ENCODE results near the gene STK35.
"Not testable (repeated sequence)": the region's sequence is repeated elsewhere in the genome, so short reads cannot be mapped to it uniquely, and the experiment has no call there.

Gene STK35

GRCh38 chr20:2179233-2179580 is 77.6 kb downstream of the STK35 start:
- in situ Hi-C loops (cut with HindIII; ENCODE audit: low sequenced_read_pairs) = no loop called here

- in situ Hi-C loops (cut with HindIII; ENCODE audit: low sequenced_read_pairs) = no loop called here
These were observed 78.3 kb downstream of the STK35 start for GRCh38 chr20:2179949-2180348.

GRCh38 chr20:2183381-2183780 is 81.8 kb downstream of the STK35 start:
- in situ Hi-C loops (cut with HindIII; ENCODE audit: low sequenced_read_pairs) = no loop called here

- in situ Hi-C loops (cut with HindIII; ENCODE audit: low sequenced_read_pairs) = not testable (repeated sequence)
These were observed 83.3 kb downstream of the STK35 start for GRCh38 chr20:2184933-2185332.

- in situ Hi-C loops (cut with HindIII; ENCODE audit: low sequenced_read_pairs) = no loop called here
These were observed 94.0 kb downstream of the STK35 start for GRCh38 chr20:2195614-2196013.

- in situ Hi-C loops (cut with HindIII; ENCODE audit: low sequenced_read_pairs) = no loop called here
These were observed 95.5 kb downstream of the STK35 start for GRCh38 chr20:2197166-2197565.
